Measurements from ENCODE around the gene CREB3L2. TPM values are rescaled to one million over a fixed set of nuclear protein-coding genes. Genes with fewer than 3 reads are reported as not detected.

CREB3L2 gene
- total and polyA plus RNA-seq, 10 of the 15 experiments (the other 5 are each of a cell fraction or from before 2014, with no cell fraction given): 6.4 to 67.1 (median 26.2) TPM

DNA sequence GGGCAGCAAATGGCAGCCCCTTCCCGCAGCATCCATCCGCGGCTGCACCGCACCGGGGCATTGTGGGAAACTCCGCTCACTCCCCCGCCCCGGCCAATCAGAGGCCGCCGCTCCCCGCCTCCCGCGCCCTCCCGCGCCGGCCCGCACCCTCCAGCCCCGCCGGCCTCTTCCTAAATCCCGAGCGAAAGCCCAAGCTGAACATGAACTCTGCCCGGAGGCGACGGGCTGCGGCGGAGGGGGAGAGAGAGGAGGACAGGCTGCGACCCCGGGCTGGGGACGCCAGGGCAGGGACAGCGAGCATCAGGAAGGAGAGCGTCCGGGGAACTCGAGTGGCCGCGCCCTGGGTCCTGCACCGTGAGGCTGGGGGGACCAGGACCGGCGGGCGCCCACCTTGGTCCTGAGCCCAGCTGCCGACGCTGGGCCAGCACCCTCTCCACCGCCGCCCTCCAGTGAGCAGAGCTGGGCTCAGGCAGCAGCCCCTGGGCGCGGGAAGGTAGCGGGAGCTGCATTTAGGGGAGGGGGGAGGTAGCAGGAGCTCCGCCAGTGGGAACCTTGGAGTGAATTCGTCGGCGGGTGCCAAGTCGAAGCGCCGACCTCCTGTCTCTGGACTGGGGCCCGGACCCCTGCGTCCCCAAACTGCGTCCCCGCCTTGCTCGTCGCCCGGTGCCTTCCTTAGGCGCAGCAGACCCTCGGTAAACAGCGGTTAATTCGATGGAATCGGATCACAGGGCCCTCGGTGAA is 154.9 kb downstream of the CREB3L2 start, which contains the start of gene DGKI:
Gene DGKI (minus strand): TSS at position 148 of the 741 bp plus-strand sequence.
- Histone ChIP-seq H3K36me3 (ENCODE audit: control insufficient read depth in 2 of 2, insufficient read depth in 2 of 2, low read length in 1 of 2) (no peaks in the 10 kb centered on the region), H3K79me2 (ENCODE audit: control insufficient read depth, insufficient read depth, low read length) (no peaks in the 10 kb centered on the region), H2AFZ (ENCODE audit: control insufficient read depth, low read depth, low read length) (no peak within 1 kb of the TSS; the same call in 1 of the 2 replicates), H3K4me2 (ENCODE audit: control insufficient read depth, insufficient read depth) (peak within 1 kb of the TSS; percentile 66), H4K20me1 (ENCODE audit: control insufficient read depth, insufficient read depth) (no peaks in the 10 kb centered on the region), H3K27ac (ENCODE audit: control insufficient read depth, insufficient read depth) (no peak within 1 kb of the TSS), H3K4me1 (ENCODE audit: control insufficient read depth, insufficient read depth, low read length) (no peaks in the 10 kb centered on the region), H3K9me3 (replicated peaks; ENCODE audit: control insufficient read depth, insufficient read depth, low read length) (no peaks in the 10 kb centered on the region; the same call in 2 of the 3 replicates), H3K9ac (ENCODE audit: control insufficient read depth, insufficient read depth, low read length) (no peak within 1 kb of the TSS), H3K4me3 (peak within 1 kb of the TSS; percentile 17; the same call in 1 of the 2 replicates), H3K27me3 (replicated peaks in 1 of 2; ENCODE audit: control insufficient read depth in 2 of 2, insufficient read depth in 2 of 2, low read length in 1 of 2) (peaks cover 1 to 14% of the 10 kb centered on the region in 2 experiments; a peak in 2 of 4 replicates)
- no peak for DNase-seq (ENCODE audit: low read depth, low spot score)
- in situ Hi-C loops (cut with MboI): no loop called here
- intact Hi-C loops (cut with micrococcal nuclease; ENCODE audit: unreplicated experiment): loop anchor here (1.0 to 2.0 kb wide), 2 partner anchors 48 kb away; no protein-coding TSS in a partner anchor
- ChIA-PET CTCF (interaction anchor here (0.9 to 2.2 kb wide), 5 partner anchors 10 to 190 kb away, joined by 3 to 6 read pairs (median 3); no protein-coding TSS in a partner anchor), RAD21 (ENCODE audit: unreplicated experiment) (interaction anchor here (0.7 to 1.3 kb wide), 5 partner anchors 26 to 92 kb away, joined by 3 to 5 read pairs (median 4); no protein-coding TSS in a partner anchor), SMC1A (ENCODE audit: uncharacterized antibody, unreplicated experiment) (interaction anchor here (0.6 to 1.3 kb wide), 4 partner anchors 36 to 179 kb away, joined by 3 to 4 read pairs (median 3); no protein-coding TSS in a partner anchor), POLR2A (interaction anchor here (0.6 to 1.5 kb wide), 4 partner anchors 10 to 191 kb away, joined by 3 to 5 read pairs (median 4); no protein-coding TSS in a partner anchor)
- WGBS (ENCODE audit: insufficient coverage, insufficient replicate concordance, low lambda C conversion rate, missing lambda C conversion rate): 43% methylated on average over 46 of the region's 66 CpGs
- no TSS peak for BruUV-seq (replicated peaks)
- peak; percentile 67 for ATAC-seq
- FAIRE-seq: no peak
- TF ChIP-seq CBX3 (IDR thresholded peaks at IDR 0.05; ENCODE audit: borderline replicate concordance, low read depth) (no peak), CBFB (IDR thresholded peaks at IDR 0.05; ENCODE audit: low read depth) (no peak), RB1 (IDR thresholded peaks at IDR 0.05; ENCODE audit: borderline replicate concordance) (no peak; the same call in 1 of the 2 replicates), EZH2 (IDR thresholded peaks at IDR 0.05; ENCODE audit: borderline replicate concordance, control insufficient read depth, low read depth, low read length) (no peak), YY1 (IDR thresholded peaks at IDR 0.05; ENCODE audit: low read depth, low read length) (no peak), POLR2A (IDR thresholded peaks at IDR 0.05; ENCODE audit: low read depth, low read length) (peak; percentile 51), KLF5 (IDR thresholded peaks at IDR 0.05; ENCODE audit: partially characterized antibody) (no peak), KAT2A (conservative IDR thresholded peaks at IDR 0.05; ENCODE audit: control insufficient read depth, low read depth, low read length) (no peak), NBN (IDR thresholded peaks at IDR 0.05) (0 out of 2 replicates have a peak, but pooled peaks have one; percentile 27), SUZ12 (IDR thresholded peaks at IDR 0.05; ENCODE audit: unreplicated experiment) (peak; percentile 79), BACH1 (IDR thresholded peaks at IDR 0.05; ENCODE audit: borderline replicate concordance) (no peak), NFXL1 (IDR thresholded peaks at IDR 0.05; ENCODE audit: borderline replicate concordance) (no peak)
- TF ChIP-seq, protein P1, sequence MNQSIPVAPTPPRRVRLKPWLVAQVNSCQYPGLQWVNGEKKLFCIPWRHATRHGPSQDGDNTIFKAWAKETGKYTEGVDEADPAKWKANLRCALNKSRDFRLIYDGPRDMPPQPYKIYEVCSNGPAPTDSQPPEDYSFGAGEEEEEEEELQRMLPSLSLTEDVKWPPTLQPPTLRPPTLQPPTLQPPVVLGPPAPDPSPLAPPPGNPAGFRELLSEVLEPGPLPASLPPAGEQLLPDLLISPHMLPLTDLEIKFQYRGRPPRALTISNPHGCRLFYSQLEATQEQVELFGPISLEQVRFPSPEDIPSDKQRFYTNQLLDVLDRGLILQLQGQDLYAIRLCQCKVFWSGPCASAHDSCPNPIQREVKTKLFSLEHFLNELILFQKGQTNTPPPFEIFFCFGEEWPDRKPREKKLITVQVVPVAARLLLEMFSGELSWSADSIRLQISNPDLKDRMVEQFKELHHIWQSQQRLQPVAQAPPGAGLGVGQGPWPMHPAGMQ (IDR thresholded peaks at IDR 0.05; ENCODE audit: borderline replicate concordance): no peak
- TF ChIP-seq, protein P2, sequence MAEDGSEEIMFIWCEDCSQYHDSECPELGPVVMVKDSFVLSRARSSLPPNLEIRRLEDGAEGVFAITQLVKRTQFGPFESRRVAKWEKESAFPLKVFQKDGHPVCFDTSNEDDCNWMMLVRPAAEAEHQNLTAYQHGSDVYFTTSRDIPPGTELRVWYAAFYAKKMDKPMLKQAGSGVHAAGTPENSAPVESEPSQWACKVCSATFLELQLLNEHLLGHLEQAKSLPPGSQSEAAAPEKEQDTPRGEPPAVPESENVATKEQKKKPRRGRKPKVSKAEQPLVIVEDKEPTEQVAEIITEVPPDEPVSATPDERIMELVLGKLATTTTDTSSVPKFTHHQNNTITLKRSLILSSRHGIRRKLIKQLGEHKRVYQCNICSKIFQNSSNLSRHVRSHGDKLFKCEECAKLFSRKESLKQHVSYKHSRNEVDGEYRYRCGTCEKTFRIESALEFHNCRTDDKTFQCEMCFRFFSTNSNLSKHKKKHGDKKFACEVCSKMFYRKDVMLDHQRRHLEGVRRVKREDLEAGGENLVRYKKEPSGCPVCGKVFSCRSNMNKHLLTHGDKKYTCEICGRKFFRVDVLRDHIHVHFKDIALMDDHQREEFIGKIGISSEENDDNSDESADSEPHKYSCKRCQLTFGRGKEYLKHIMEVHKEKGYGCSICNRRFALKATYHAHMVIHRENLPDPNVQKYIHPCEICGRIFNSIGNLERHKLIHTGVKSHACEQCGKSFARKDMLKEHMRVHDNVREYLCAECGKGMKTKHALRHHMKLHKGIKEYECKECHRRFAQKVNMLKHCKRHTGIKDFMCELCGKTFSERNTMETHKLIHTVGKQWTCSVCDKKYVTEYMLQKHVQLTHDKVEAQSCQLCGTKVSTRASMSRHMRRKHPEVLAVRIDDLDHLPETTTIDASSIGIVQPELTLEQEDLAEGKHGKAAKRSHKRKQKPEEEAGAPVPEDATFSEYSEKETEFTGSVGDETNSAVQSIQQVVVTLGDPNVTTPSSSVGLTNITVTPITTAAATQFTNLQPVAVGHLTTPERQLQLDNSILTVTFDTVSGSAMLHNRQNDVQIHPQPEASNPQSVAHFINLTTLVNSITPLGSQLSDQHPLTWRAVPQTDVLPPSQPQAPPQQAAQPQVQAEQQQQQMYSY (CRISPR knock-in tag; IDR thresholded peaks at IDR 0.05): no peak

Data from GM12878 (cell line).